D721Med (cell line): ENCODE measurements around the gene AIG1.
"Not testable (repeated sequence)": the region's sequence is repeated elsewhere in the genome, so short reads cannot be mapped to it uniquely, and the experiment has no call there.

Experiments used
- DNase-seq: peaks from one replicate; pipeline ENCODE4 v3.0.0; 2011; ENCODE audit warnings: low spot score; ENCODE audit not compliant: insufficient read length
- FAIRE-seq: peaks from 2 replicates; lab custom pipeline; 2011; peaks lifted over from hg19 to GRCh38; lab: Jason Lieb, UNC
- TF ChIP-seq, protein P1 (sequence below): IDR thresholded peaks from 2 replicates; pipeline ENCODE4 v1.5.1; 2012; ENCODE audit warnings: mild to moderate bottlenecking, control low read depth; ENCODE audit not compliant: insufficient read depth; ENCODE audit errors: missing control alignments

AIG1 gene

DNA sequence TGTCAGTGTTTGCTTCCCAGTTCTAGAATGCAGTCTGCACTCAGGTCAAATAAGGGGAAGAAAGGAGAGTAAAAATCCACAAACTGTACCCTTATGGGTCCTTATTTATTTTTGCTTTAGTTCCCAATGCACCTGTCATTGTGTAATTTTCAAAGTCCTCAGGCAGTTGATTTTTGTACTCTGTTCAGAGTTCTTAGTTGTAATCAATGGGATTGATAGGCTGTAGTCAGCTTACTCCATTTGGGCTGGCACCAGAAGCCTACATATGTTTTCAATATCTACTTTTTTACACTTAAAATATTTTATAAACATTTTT lies 18.6 kb downstream of the AIG1 start:
- TF ChIP-seq, protein P1, sequence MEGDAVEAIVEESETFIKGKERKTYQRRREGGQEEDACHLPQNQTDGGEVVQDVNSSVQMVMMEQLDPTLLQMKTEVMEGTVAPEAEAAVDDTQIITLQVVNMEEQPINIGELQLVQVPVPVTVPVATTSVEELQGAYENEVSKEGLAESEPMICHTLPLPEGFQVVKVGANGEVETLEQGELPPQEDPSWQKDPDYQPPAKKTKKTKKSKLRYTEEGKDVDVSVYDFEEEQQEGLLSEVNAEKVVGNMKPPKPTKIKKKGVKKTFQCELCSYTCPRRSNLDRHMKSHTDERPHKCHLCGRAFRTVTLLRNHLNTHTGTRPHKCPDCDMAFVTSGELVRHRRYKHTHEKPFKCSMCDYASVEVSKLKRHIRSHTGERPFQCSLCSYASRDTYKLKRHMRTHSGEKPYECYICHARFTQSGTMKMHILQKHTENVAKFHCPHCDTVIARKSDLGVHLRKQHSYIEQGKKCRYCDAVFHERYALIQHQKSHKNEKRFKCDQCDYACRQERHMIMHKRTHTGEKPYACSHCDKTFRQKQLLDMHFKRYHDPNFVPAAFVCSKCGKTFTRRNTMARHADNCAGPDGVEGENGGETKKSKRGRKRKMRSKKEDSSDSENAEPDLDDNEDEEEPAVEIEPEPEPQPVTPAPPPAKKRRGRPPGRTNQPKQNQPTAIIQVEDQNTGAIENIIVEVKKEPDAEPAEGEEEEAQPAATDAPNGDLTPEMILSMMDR: no peak
- FAIRE-seq: no peak
- DNase-seq: no peak

DNA sequence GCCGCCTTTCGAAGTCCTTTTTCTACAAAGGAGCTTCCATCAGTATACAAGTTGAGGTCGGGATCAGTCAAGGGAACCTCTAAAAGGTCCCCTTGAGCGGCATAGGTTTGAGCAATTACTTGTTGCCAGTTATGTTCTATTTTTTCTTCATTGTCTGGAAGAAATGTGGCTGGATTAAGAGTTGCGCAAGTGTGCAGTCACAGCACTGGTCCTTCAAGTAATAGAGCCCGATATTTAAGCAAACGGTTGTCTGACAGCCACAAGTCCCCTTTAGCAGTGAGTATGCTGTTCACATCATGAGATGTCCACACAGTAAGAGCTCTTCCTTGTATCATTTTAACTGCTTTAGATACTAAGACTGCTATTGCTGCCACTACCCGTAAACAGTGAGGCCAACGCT lies 21.6 kb downstream of the AIG1 start:
- FAIRE-seq, DNase-seq: not testable (repeated sequence)

DNA sequence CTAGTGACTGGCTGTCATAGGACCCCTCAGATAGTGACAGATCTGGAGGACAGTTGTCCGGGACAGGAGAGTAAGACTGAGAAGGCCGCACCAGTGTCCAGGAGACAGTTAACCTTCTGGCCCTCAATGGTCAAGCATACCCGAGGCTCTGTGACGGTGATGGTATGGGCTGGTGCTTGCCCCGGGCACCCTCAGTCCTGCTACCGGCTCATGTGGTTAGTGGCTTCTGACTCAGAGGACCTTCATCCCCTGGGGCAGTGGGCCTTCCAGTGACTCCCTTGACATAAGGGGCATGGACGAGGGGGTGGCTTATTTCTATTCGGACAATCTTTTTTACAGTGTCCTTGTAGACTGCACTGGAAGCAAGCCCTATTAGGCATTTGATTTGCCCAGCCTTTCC lies 23.3 kb downstream of the AIG1 start:
- not testable (repeated sequence) for DNase-seq, FAIRE-seq

DNA sequence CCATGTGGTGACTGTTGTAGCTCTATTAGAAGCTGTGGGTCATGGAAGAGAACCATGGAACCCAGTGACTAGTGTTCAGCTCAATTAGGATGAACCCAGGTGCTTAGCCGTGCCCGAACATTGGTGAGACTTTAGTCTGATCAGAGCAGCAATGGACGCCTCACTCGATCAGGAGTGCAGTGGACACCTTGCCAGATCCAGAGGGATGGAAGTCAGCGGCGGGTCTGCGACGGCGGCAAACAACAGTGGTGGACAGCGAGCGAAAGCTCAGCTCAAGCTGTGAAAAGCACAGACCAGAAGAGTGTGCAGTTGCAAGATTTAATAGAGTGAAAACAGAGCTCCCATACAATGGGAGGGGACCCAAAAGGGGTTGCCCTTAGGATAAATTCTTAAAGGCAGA lies 26.6 kb downstream of the AIG1 start:
- FAIRE-seq, DNase-seq: not testable (repeated sequence)

DNA sequence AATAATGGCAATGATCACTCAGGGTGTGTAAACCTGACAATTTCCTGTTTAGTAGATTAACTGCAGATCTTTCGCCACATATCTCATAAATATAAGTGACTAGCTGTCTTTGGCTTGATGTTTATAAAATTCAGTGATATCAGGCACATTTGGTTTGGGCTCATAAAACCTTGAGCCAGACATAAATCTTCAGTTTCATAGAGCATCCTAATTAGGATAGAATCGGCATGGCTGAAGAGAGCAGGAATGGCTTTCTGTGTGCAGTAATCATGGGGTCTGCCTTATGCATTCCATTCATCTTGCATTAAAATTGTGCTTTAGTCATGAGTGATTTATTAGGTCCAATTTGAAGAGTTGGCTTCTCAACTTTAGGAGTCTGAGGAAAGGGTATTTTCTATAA lies 27.2 kb downstream of the AIG1 start:
- FAIRE-seq (no peak), DNase-seq (no peak)
- TF ChIP-seq, protein P1: no peak

DNA sequence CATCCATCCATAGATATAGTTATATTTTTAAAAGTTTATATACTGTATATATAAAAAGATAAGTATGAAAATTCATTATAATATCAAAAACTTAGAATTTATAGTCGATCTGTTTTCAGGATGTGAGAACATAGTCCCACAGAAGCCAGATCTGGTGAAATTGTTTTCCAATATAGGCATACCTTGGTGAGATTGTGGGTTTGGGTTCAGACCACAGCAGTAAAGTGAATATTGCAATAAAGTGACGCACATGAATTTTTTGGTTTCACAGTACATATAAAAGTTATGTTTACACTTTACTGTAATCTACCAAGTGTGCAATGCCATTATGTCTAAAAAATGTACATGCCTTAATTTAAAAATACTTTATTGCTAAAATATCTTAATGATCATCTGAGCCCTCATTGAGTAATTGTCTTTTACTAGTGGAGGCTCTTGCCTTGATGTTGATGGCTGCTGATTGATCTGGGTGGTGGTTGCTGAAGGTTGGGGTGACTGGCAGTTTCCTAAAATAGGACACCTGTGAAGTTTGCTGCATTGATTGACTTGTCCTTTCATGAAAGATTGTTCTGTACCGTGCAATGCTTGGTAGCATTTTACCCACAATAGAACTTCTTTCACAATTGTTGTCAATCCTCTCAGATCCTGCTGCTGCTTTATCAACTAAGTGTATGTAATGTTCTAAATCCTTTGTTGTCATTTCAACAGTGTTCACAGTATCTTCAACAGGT lies 29.8 kb downstream of the AIG1 start:
- DNase-seq: no peak
- FAIRE-seq: no peak
- TF ChIP-seq, protein P1: no peak

DNA sequence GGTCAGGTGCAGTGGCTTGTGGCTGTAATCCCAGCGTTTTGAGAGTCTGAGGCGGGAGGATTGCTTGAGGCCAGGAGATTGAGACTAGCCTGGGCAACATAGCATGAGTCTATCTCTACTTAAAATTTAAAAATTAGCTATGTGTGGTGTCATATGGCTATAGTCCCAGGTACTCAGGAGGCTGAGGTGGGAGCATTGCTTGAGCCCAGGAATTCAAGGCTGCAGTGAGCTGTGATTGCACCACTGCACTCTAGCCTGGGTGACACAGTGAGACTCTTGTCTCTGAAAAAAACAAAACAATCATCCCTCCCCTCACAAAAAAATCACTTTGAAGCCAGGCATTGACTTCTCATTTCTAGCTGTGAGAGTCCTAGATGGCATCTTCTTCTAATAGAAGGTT lies 32.1 kb downstream of the AIG1 start:
- no peak for DNase-seq
- TF ChIP-seq, protein P1: no peak

DNA sequence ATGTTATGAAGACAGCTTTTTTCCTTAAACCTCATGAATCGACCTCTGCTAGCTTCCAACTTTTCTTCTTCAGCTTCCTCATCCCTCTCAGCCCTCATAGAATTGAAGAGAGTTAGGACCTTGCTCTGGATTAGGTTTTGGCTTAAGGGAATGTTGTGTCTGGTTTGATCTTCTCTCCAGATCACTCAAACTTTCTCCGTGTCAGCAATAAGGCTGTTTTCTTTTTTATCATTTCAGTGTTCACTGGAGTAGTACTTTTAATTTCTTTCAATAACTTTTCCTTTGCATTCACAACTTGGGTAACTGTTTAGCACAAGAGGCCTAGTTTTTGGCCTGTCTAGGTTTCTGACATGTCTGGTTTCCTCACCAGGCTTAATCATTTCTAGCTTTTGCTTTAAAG lies 32.6 kb downstream of the AIG1 start:
- FAIRE-seq: no peak
- TF ChIP-seq, protein P1: no peak

More for the DNA sequence above, 32.1 kb downstream of the AIG1 start:
- no peak for FAIRE-seq

DNA sequence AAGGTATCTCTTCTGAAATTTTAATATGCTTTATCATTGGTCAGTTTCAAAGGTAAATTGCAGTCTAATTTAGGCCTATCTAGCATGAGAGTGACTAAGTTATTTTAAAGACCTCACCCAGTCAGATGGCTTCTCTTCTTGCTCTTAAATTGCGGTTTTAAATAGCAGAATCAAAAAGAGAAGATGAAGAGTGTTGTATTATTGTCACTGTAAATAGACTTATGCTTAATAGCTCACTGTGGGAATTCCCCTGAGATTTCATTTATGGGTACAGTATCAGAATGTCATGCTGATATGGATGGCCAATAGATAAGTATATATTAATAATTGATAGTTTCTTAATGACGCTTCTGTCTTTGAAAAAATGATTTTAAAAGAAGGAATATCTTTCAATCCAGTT lies 35.7 kb downstream of the AIG1 start:
- no peak for DNase-seq
- no peak for FAIRE-seq
- TF ChIP-seq, protein P1: no peak

More for the DNA sequence above, 32.6 kb downstream of the AIG1 start:
- DNase-seq: no peak
